ENCODE results near the gene GIMAP8. TPM values are rescaled to one million over a fixed set of nuclear protein-coding genes. Genes with fewer than 3 reads are reported as not detected.

The GIMAP8 gene
- total RNA-seq, 2 donors from 2014 or later, result 2.5 to 6.5 TPM

GRCh38 chr7:150411606-150412005, 38.8 kb upstream of the GIMAP8 start:
- H3K4me3 ChIP-seq, result no peak overlapping the region
- no peaks in the 10 kb centered on the region for H3K36me3 ChIP-seq
- DNase-seq (ENCODE audit: low spot score), result no peak
- no peaks in the 10 kb centered on the region for H3K9me3 ChIP-seq
- H3K4me1 ChIP-seq (replicated peaks), result peaks cover 2% of the 10 kb centered on the region
- TF ChIP-seq POLR2A (IDR thresholded peaks at IDR 0.05) (no peak), POLR2AphosphoS5 (IDR thresholded peaks at IDR 0.05) (no peak), CTCF (IDR thresholded peaks at IDR 0.05) (no peak)
- no peaks in the 10 kb centered on the region for H3K27me3 ChIP-seq (replicated peaks; ENCODE audit: insufficient read depth)
- WGBS, result 74% methylated on average over 11 of the region's 11 CpGs
- intact Hi-C loops (cut with DNase I), result no loop called here
- H3K27ac ChIP-seq, result no peak overlapping the region

GRCh38 chr7:150412016-150412415, 38.4 kb upstream of the GIMAP8 start:
- no peaks in the 10 kb centered on the region for H3K4me1 ChIP-seq (replicated peaks)
- no peak for DNase-seq (ENCODE audit: low spot score)
- no peak overlapping the region for H3K27ac ChIP-seq
- H3K27me3 ChIP-seq (replicated peaks; ENCODE audit: insufficient read depth), result no peaks in the 10 kb centered on the region
- H3K36me3 ChIP-seq, result no peaks in the 10 kb centered on the region
- no peak overlapping the region for H3K4me3 ChIP-seq
- H3K9me3 ChIP-seq, result no peaks in the 10 kb centered on the region
- WGBS, result 93% methylated on average over 10 of the region's 11 CpGs
- intact Hi-C loops (cut with DNase I), result no loop called here
- TF ChIP-seq POLR2A (IDR thresholded peaks at IDR 0.05) (no peak), POLR2AphosphoS5 (IDR thresholded peaks at IDR 0.05) (no peak), CTCF (IDR thresholded peaks at IDR 0.05) (no peak)

GRCh38 chr7:150412518-150413488, 37.6 kb upstream of the GIMAP8 start:
- intact Hi-C loops (cut with DNase I), result no loop called here
- DNase-seq (ENCODE audit: low spot score), result no peak
- Histone ChIP-seq H3K27me3 (replicated peaks; ENCODE audit: insufficient read depth) (no peaks in the 10 kb centered on the region), H3K4me1 (replicated peaks) (no peaks in the 10 kb centered on the region), H3K27ac (no peak overlapping the region), H3K4me3 (no peak overlapping the region), H3K9me3 (no peaks in the 10 kb centered on the region), H3K36me3 (no peaks in the 10 kb centered on the region)
- no peak for TF ChIP-seq POLR2AphosphoS5 (IDR thresholded peaks at IDR 0.05)
- no peak for TF ChIP-seq POLR2A (IDR thresholded peaks at IDR 0.05)
- TF ChIP-seq CTCF (IDR thresholded peaks at IDR 0.05), result no peak
- WGBS, result 86% methylated on average over 37 of the region's 37 CpGs

- Histone ChIP-seq H3K27ac (no peak overlapping the region), H3K4me3 (no peak overlapping the region), H3K27me3 (replicated peaks; ENCODE audit: insufficient read depth) (no peaks in the 10 kb centered on the region), H3K9me3 (no peaks in the 10 kb centered on the region), H3K36me3 (no peaks in the 10 kb centered on the region), H3K4me1 (replicated peaks) (no peaks in the 10 kb centered on the region)
- 95% methylated on average over 11 of the region's 11 CpGs for WGBS
- no peak for TF ChIP-seq POLR2A (IDR thresholded peaks at IDR 0.05)
- TF ChIP-seq CTCF (IDR thresholded peaks at IDR 0.05), result no peak
- no peak for TF ChIP-seq POLR2AphosphoS5 (IDR thresholded peaks at IDR 0.05)
- no peak for DNase-seq (ENCODE audit: low spot score)
- intact Hi-C loops (cut with DNase I), result no loop called here
Measured at GRCh38 chr7:150413640-150414081, 36.8 kb upstream of the GIMAP8 start.
